ENCODE data around the gene IFT43. TPM values are rescaled to one million over a fixed set of nuclear protein-coding genes. Genes with fewer than 3 reads are reported as not detected.

The IFT43 gene
- polyA plus RNA-seq, 1 of the 3 experiments (the other 2 are of a cell fraction): 78.8 TPM

GRCh38 chr14:76083796-76084765, 98.5 kb downstream of the IFT43 start:
- CTCF ChIA-PET: interaction anchor here (0.7 to 3.2 kb wide), 5 partner anchors 33 to 498 kb away, joined by 3 to 15 read pairs (median 4); no protein-coding TSS in a partner anchor
- no peaks in the 10 kb centered on the region for H3K9me2 ChIP-seq
- no peaks in the 10 kb centered on the region for H3K36me3 ChIP-seq (replicated peaks in 1 of 2; ENCODE audit: control insufficient read depth in 1 of 2, insufficient read depth in 2 of 2, low read length in 1 of 2)
- no peaks in the 10 kb centered on the region for H4K20me1 ChIP-seq (ENCODE audit: insufficient read depth)
- no peak overlapping the region for H3K4me2 ChIP-seq
- H3F3A ChIP-seq (replicated peaks; ENCODE audit: insufficient read depth): no peaks in the 10 kb centered on the region
- H3K9ac ChIP-seq: no peak overlapping the region
- POLR2A ChIA-PET: no interaction called here
- peaks cover 0 to 3% of the 10 kb centered on the region in 2 experiments; a peak in 1 of 4 replicates for H3K4me1 ChIP-seq (ENCODE audit: control insufficient read depth in 1 of 2, insufficient read depth in 2 of 2, low read depth in 1 of 2, low read length in 1 of 2)
- no peaks in the 10 kb centered on the region for H3K27me3 ChIP-seq (ENCODE audit: insufficient read depth)
- no peak for TF ChIP-seq TEAD4 (IDR thresholded peaks at IDR 0.05; ENCODE audit: borderline replicate concordance, insufficient read depth)
- TF ChIP-seq TCF12 (IDR thresholded peaks at IDR 0.05): no peak
- no peak for TF ChIP-seq SMC3 (IDR thresholded peaks at IDR 0.05; ENCODE audit: low read depth, low read length)
- TF ChIP-seq FOXJ3 (CRISPR knock-in tag; IDR thresholded peaks at IDR 0.05): no peak
- no peak for TF ChIP-seq RXRA (IDR thresholded peaks at IDR 0.05; ENCODE audit: borderline replicate concordance, low read depth)
- no peaks in the 10 kb centered on the region for H3K9me3 ChIP-seq
- no peak for DNase-seq
- no peaks in the 10 kb centered on the region for H3K79me2 ChIP-seq (ENCODE audit: insufficient read depth)
- 90% methylated on average over 25 of the region's 25 CpGs for WGBS (ENCODE audit: low lambda C conversion rate)
- no peak overlapping the region for H3K4me3 ChIP-seq (ENCODE audit: low read depth in 2 of 2, low read length in 1 of 2)
- no peak overlapping the region for H2AFZ ChIP-seq (ENCODE audit: low read depth)
- no peak overlapping the region for H3K27ac ChIP-seq (ENCODE audit: low read depth in 2 of 2, low read length in 1 of 2)

GRCh38 chr14:76085358-76085757, 99.8 kb downstream of the IFT43 start:
- H3K27me3 ChIP-seq (ENCODE audit: insufficient read depth): no peaks in the 10 kb centered on the region
- H3F3A ChIP-seq (replicated peaks; ENCODE audit: insufficient read depth): no peaks in the 10 kb centered on the region
- peaks cover 0 to 8% of the 10 kb centered on the region in 2 experiments; a peak in 1 of 4 replicates for H3K4me1 ChIP-seq (ENCODE audit: control insufficient read depth in 1 of 2, insufficient read depth in 2 of 2, low read depth in 1 of 2, low read length in 1 of 2)
- H3K4me3 ChIP-seq (ENCODE audit: low read depth in 2 of 2, low read length in 1 of 2): no peak overlapping the region
- H2AFZ ChIP-seq (ENCODE audit: low read depth): no peak overlapping the region
- no peak overlapping the region for H3K4me2 ChIP-seq
- ChIA-PET CTCF (interaction anchor here (1.0 to 3.2 kb wide), 2 partner anchors 34 to 323 kb away, joined by 5 to 15 read pairs; no protein-coding TSS in a partner anchor), POLR2A (no interaction called here)
- no peak overlapping the region for H3K27ac ChIP-seq (ENCODE audit: low read depth in 2 of 2, low read length in 1 of 2)
- H3K9ac ChIP-seq: no peak overlapping the region
- no peaks in the 10 kb centered on the region for H3K9me3 ChIP-seq
- no peaks in the 10 kb centered on the region for H4K20me1 ChIP-seq (ENCODE audit: insufficient read depth)
- no peak for DNase-seq
- WGBS (ENCODE audit: low lambda C conversion rate): 82% methylated on average over 3 of the region's 3 CpGs
- H3K79me2 ChIP-seq (ENCODE audit: insufficient read depth): no peaks in the 10 kb centered on the region
- no peaks in the 10 kb centered on the region for H3K36me3 ChIP-seq (replicated peaks in 1 of 2; ENCODE audit: control insufficient read depth in 1 of 2, insufficient read depth in 2 of 2, low read length in 1 of 2)
- no peaks in the 10 kb centered on the region for H3K9me2 ChIP-seq
- TF ChIP-seq USF2 (IDR thresholded peaks at IDR 0.05; ENCODE audit: borderline replicate concordance, low read depth, low read length) (no peak), FOXM1 (IDR thresholded peaks at IDR 0.05; ENCODE audit: low read depth) (no peak), EZH2phosphoT487 (IDR thresholded peaks at IDR 0.05; ENCODE audit: borderline replicate concordance, low read depth) (no peak), CHD2 (IDR thresholded peaks at IDR 0.05; ENCODE audit: low read length, partially characterized antibody) (no peak), FOSL2 (IDR thresholded peaks at IDR 0.05; ENCODE audit: borderline replicate concordance, low read depth) (no peak), USF1 (IDR thresholded peaks at IDR 0.05; ENCODE audit: borderline replicate concordance, low read depth) (no peak), POLR2AphosphoS5 (IDR thresholded peaks at IDR 0.05; ENCODE audit: low read depth, low read length) (no peak), SIN3A (IDR thresholded peaks at IDR 0.05; ENCODE audit: borderline replicate concordance, low read depth, low read length) (no peak), TCF12 (IDR thresholded peaks at IDR 0.05) (no peak), REST (IDR thresholded peaks at IDR 0.05; ENCODE audit: low read depth, low read length) (no peak), FOXJ3 (CRISPR knock-in tag; IDR thresholded peaks at IDR 0.05) (no peak), IRF3 (IDR thresholded peaks at IDR 0.05; ENCODE audit: low read depth, low read length) (no peak), ZBTB33 (IDR thresholded peaks at IDR 0.05; ENCODE audit: borderline replicate concordance, low read depth) (no peak), JUND (IDR thresholded peaks at IDR 0.05) (no peak)

Data from SK-N-SH (cell line).